ENCODE results near the gene SRD5A2. TPM values are rescaled to one million over a fixed set of nuclear protein-coding genes. Genes with fewer than 3 reads are reported as not detected.

The SRD5A2 gene
- total RNA-seq, 1 donor from 2014 or later: not detected

DNA sequence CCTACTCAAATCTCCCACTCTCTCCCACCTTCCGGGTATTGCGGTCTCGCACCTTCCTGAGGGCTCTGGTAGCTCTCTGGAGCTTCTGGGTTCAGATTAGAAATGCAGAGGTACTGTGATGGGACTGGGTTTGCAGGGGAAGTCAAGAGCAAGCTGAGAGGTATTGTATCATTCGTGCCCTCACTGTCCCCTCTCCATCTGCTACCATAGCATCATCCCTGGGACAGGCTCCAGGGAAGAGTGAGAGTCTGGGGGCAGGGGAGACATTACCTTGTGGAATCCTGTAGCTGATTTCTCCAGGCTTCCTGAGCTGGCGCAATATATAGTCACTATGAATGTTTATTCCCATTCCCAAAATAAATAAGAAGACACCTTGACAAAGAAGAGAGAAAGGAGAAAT lies 49.6 kb downstream of the SRD5A2 start:
- H3K4me1 ChIP-seq: no peaks in the 10 kb centered on the region
- H3K27ac ChIP-seq: no peak overlapping the region
- H3K4me3 ChIP-seq: no peak overlapping the region
- H3K9ac ChIP-seq: no peak overlapping the region
- no peaks in the 10 kb centered on the region for H3K4me1 Mint-ChIP-seq
- peaks cover 3% of the 10 kb centered on the region for H3K27me3 Mint-ChIP-seq (ENCODE audit: insufficient read depth, low read depth)
- TF ChIP-seq EZH2phosphoT487 (IDR thresholded peaks at IDR 0.05) (no peak), EZH2 (IDR thresholded peaks at IDR 0.05) (no peak)
- TF ChIP-seq, protein P1, sequence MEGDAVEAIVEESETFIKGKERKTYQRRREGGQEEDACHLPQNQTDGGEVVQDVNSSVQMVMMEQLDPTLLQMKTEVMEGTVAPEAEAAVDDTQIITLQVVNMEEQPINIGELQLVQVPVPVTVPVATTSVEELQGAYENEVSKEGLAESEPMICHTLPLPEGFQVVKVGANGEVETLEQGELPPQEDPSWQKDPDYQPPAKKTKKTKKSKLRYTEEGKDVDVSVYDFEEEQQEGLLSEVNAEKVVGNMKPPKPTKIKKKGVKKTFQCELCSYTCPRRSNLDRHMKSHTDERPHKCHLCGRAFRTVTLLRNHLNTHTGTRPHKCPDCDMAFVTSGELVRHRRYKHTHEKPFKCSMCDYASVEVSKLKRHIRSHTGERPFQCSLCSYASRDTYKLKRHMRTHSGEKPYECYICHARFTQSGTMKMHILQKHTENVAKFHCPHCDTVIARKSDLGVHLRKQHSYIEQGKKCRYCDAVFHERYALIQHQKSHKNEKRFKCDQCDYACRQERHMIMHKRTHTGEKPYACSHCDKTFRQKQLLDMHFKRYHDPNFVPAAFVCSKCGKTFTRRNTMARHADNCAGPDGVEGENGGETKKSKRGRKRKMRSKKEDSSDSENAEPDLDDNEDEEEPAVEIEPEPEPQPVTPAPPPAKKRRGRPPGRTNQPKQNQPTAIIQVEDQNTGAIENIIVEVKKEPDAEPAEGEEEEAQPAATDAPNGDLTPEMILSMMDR (IDR thresholded peaks at IDR 0.05): no peak
- no peak overlapping the region for H2AFZ ChIP-seq (replicated peaks)
- H3K27ac Mint-ChIP-seq: no peak overlapping the region
- H3K9me3 Mint-ChIP-seq: no peaks in the 10 kb centered on the region
- no peaks in the 10 kb centered on the region for H3K36me3 Mint-ChIP-seq
- no peak overlapping the region for H3K4me3 Mint-ChIP-seq
- no peaks in the 10 kb centered on the region for H3K9me3 ChIP-seq (ENCODE audit: low read depth)
- H4K20me1 ChIP-seq (ENCODE audit: low read depth): no peaks in the 10 kb centered on the region
- no peak overlapping the region for H3K4me2 ChIP-seq
- H3F3A ChIP-seq (ENCODE audit: low read depth): no peaks in the 10 kb centered on the region
- no peaks in the 10 kb centered on the region for H3K79me2 ChIP-seq (ENCODE audit: low read depth)
- H3K27me3 ChIP-seq: no peaks in the 10 kb centered on the region
- DNase-seq (ENCODE audit: low spot score): no peak
- H3K36me3 ChIP-seq: no peaks in the 10 kb centered on the region

DNA sequence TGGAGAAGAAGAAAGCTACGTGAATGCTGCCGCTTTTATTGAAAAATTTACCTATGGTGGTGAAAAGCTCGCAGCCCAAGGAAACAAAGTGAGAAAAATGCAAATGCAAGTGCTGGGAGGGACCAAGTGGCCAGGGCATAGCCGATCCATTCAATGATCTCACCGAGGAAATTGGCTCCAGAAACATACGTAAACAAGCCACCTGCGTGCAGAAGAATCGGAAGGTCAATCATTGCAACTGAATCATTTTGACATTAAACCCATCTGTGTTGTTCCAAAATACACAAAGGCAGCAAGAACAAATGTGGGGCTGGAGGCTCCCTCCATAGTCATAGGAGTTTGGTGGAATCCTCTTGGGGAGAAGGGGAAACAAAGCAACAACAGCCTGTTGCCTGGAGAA lies 51.5 kb downstream of the SRD5A2 start:
- Histone ChIP-seq H3K27ac (no peak overlapping the region), H3K4me3 (no peak overlapping the region), H3K9ac (no peak overlapping the region), H3K27me3 (no peaks in the 10 kb centered on the region), H3F3A (ENCODE audit: low read depth) (no peaks in the 10 kb centered on the region), H4K20me1 (ENCODE audit: low read depth) (no peaks in the 10 kb centered on the region), H3K79me2 (ENCODE audit: low read depth) (no peaks in the 10 kb centered on the region), H3K4me1 (no peaks in the 10 kb centered on the region), H2AFZ (replicated peaks) (peak overlapping the region; percentile 34), H3K36me3 (no peaks in the 10 kb centered on the region), H3K9me3 (ENCODE audit: low read depth) (no peaks in the 10 kb centered on the region), H3K4me2 (no peak overlapping the region)
- no peak overlapping the region for H3K4me3 Mint-ChIP-seq
- H3K9me3 Mint-ChIP-seq: no peaks in the 10 kb centered on the region
- no peak for DNase-seq (ENCODE audit: low spot score)
- H3K27me3 Mint-ChIP-seq (ENCODE audit: insufficient read depth, low read depth): no peaks in the 10 kb centered on the region
- no peaks in the 10 kb centered on the region for H3K36me3 Mint-ChIP-seq
- TF ChIP-seq, protein P1 (IDR thresholded peaks at IDR 0.05): no peak
- TF ChIP-seq EZH2phosphoT487 (IDR thresholded peaks at IDR 0.05): no peak
- no peaks in the 10 kb centered on the region for H3K4me1 Mint-ChIP-seq
- no peak overlapping the region for H3K27ac Mint-ChIP-seq

DNA sequence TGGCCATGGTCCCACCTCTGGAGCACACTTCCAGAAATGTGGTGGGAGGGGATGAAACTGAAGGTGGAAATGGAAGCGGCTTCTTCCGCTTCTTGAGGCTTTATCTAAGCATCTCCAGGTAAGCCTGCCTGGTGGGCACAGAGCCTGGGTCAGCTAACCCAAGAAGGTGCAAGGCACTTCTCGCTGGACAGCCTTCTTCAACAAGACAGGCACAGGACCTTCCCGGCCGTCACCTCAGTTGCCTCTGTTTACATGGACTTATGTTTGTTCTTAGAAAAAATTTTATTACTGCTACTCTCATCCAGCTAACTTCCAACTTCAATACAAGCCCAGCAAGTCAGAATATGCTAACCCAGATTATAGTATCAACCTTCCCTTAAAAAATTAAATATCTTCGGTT lies 51.9 kb downstream of the SRD5A2 start:
- no peaks in the 10 kb centered on the region for H3K9me3 Mint-ChIP-seq
- H3K27me3 Mint-ChIP-seq (ENCODE audit: insufficient read depth, low read depth): no peaks in the 10 kb centered on the region
- H3K4me1 ChIP-seq: no peaks in the 10 kb centered on the region
- H3K27me3 ChIP-seq: no peaks in the 10 kb centered on the region
- H3K36me3 ChIP-seq: no peaks in the 10 kb centered on the region
- no peaks in the 10 kb centered on the region for H4K20me1 ChIP-seq (ENCODE audit: low read depth)
- no peak overlapping the region for H3K27ac Mint-ChIP-seq
- H3K4me2 ChIP-seq: no peak overlapping the region
- no peaks in the 10 kb centered on the region for H3K4me1 Mint-ChIP-seq
- H3K4me3 ChIP-seq: no peak overlapping the region
- no peak for TF ChIP-seq EZH2 (IDR thresholded peaks at IDR 0.05)
- TF ChIP-seq, protein P1 (IDR thresholded peaks at IDR 0.05): no peak
- TF ChIP-seq EZH2phosphoT487 (IDR thresholded peaks at IDR 0.05): no peak
- no peak overlapping the region for H3K27ac ChIP-seq
- H3K9ac ChIP-seq: no peak overlapping the region
- no peaks in the 10 kb centered on the region for H3K36me3 Mint-ChIP-seq
- no peak for DNase-seq (ENCODE audit: low spot score)
- H3K79me2 ChIP-seq (ENCODE audit: low read depth): no peaks in the 10 kb centered on the region
- H3K4me3 Mint-ChIP-seq: no peak overlapping the region
- no peak overlapping the region for H2AFZ ChIP-seq (replicated peaks)
- H3K9me3 ChIP-seq (ENCODE audit: low read depth): no peaks in the 10 kb centered on the region
- no peaks in the 10 kb centered on the region for H3F3A ChIP-seq (ENCODE audit: low read depth)

Data from neural progenitor cell (in vitro differentiated cells).